Panc1 (cell line): Measurements from ENCODE around the gene FOXB2. TPM values are rescaled to one million over a fixed set of nuclear protein-coding genes. Genes with fewer than 3 reads are reported as not detected.

Source experiments
- ATAC-seq: fragments of 200-7000 bp; cut with Tn5 transposase; 2 replicates; pipeline ENCODE4 v1.9.1; 2020; ENCODE audit warnings: mild to moderate bottlenecking, moderate library complexity
- BruUV-seq: library from RNA; stranded (reverse); fragments of 400-500 nt; replicated peaks from 2 replicates; lab custom pipeline; 2021; lab: Mats Ljungman, UMichigan
- CTCF ChIA-PET: fragments of 300-600 bp; sonication (Branson Sonifier 250); formaldehyde crosslinking; loops from one replicate; lab custom pipeline; 2022; ENCODE audit warnings: antibody characterized with exemption; lab: Charles Lee
- POLR2A ChIA-PET: fragments of 300-600 bp; sonication (Branson Sonifier 250); formaldehyde crosslinking; loops from one replicate; lab custom pipeline; 2022; ENCODE audit warnings: antibody characterized with exemption; lab: Charles Lee
- DNase-seq: peaks from one replicate; pipeline ENCODE4 v3.0.0-alpha.2; 2010; ENCODE audit warnings: low read depth, low spot score
- H3K27ac ChIP-seq: 2 replicates; pipeline ENCODE4 v1.5.1; 2011; ENCODE audit warnings: mild to moderate bottlenecking, low read length, inconsistent platforms
- H3K27me3 ChIP-seq: fragments of 200-500 bp; sonication (Bioruptor generic); 2 replicates; pipeline ENCODE4 v1.6.0; 2014; ENCODE audit warnings: low read length, inconsistent platforms; ENCODE audit not compliant: control insufficient read depth, insufficient read depth
- H3K36me3 ChIP-seq: fragments of 200-500 bp; sonication (Bioruptor generic); 2 replicates; pipeline ENCODE4 v1.5.1; 2014; ENCODE audit warnings: inconsistent platforms, mild to moderate bottlenecking, low read length, moderate library complexity; ENCODE audit not compliant: control insufficient read depth, insufficient read depth
- H3K4me1 ChIP-seq: 2 replicates; pipeline ENCODE4 v1.5.1; 2011; ENCODE audit warnings: inconsistent platforms, mild to moderate bottlenecking, low read length, moderate library complexity; ENCODE audit not compliant: control insufficient read depth, insufficient read depth
- H3K4me3 ChIP-seq, 2 experiments: 2 replicates each; pipeline ENCODE4 v1.5.1; 2011 to 2012; ENCODE audit warnings: low read depth in 2 of 2, low read length in 2 of 2, mild to moderate bottlenecking in 2 of 2, inconsistent platforms in 1 of 2, moderate library complexity in 1 of 2
- H3K9me3 ChIP-seq: fragments of 200-500 bp; sonication (Bioruptor generic); 2 replicates; pipeline ENCODE4 v1.5.1; 2014; ENCODE audit warnings: low read depth, mild to moderate bottlenecking, inconsistent platforms, low read length, moderate library complexity; ENCODE audit not compliant: control insufficient read depth, insufficient read depth
- CTCF ChIP-seq: fragments of 450-650 bp; IDR thresholded peaks from 2 replicates; pipeline ENCODE4 v1.5.1; 2017; ENCODE audit warnings: mild to moderate bottlenecking
- POLR2AphosphoS5 ChIP-seq: IDR thresholded peaks from 2 replicates; pipeline ENCODE4 v1.6.1; 2012; ENCODE audit warnings: mild to moderate bottlenecking, low read depth, low read length, moderate library complexity
- SIN3A ChIP-seq: IDR thresholded peaks from 2 replicates; pipeline ENCODE4 v1.6.1; 2012; ENCODE audit warnings: low read depth, mild to moderate bottlenecking, low read length, moderate library complexity, borderline replicate concordance; ENCODE audit not compliant: insufficient read depth
- TCF7L2 ChIP-seq: IDR thresholded peaks from 2 replicates; pipeline ENCODE4 v1.6.1; 2011; ENCODE audit warnings: mild to moderate bottlenecking, low read depth, low read length, inconsistent platforms
- in situ Hi-C: cut with HindIII; loops from 2 replicates; pipeline ENCODE4 v1.10.0; 2016; ENCODE audit warnings: low sequenced_read_pairs, low pct_unique_long_range_greater_than_20kb
- intact Hi-C: fragments of 100-400 bp; cut with micrococcal nuclease; formaldehyde crosslinking; loops from one replicate; pipeline ENCODE4 v1.10.0; 2022; ENCODE audit not compliant: unreplicated experiment
- total RNA-seq: library from RNA; stranded (reverse); gene quantifications from one replicate; pipeline ENCODE4 v1.2.1, GENCODE V29; 2021; ENCODE audit not compliant: unreplicated experiment
- TF ChIP-seq, protein P1 (sequence below), 2 experiments: IDR thresholded peaks; 2 replicates each; pipeline ENCODE4 v1.6.1; 2011 to 2012; ENCODE audit warnings: low read depth in 2 of 2, control low read depth in 1 of 2, low read length in 1 of 2, mild to moderate bottlenecking in 1 of 2, moderate library complexity in 1 of 2; ENCODE audit not compliant: insufficient read depth in 1 of 2

Gene FOXB2
- total RNA-seq, 1 experiment from 2014 or later = not detected

GRCh38 chr9:77016121-77016525, 3.3 kb upstream of the FOXB2 start:
- Histone ChIP-seq H3K4me1 (no peaks in the 10 kb centered on the region; the same call in 1 of the 2 replicates), H3K4me3 (no peak overlapping the region), H3K36me3 (no peaks in the 10 kb centered on the region), H3K27ac (no peak overlapping the region), H3K9me3 (no peaks in the 10 kb centered on the region), H3K27me3 (peaks cover 2% of the 10 kb centered on the region; the same call in 1 of the 2 replicates)
- TF ChIP-seq TCF7L2 (no peak), CTCF (no peak), POLR2AphosphoS5 (no peak), SIN3A (no peak)
- TF ChIP-seq, protein P1, sequence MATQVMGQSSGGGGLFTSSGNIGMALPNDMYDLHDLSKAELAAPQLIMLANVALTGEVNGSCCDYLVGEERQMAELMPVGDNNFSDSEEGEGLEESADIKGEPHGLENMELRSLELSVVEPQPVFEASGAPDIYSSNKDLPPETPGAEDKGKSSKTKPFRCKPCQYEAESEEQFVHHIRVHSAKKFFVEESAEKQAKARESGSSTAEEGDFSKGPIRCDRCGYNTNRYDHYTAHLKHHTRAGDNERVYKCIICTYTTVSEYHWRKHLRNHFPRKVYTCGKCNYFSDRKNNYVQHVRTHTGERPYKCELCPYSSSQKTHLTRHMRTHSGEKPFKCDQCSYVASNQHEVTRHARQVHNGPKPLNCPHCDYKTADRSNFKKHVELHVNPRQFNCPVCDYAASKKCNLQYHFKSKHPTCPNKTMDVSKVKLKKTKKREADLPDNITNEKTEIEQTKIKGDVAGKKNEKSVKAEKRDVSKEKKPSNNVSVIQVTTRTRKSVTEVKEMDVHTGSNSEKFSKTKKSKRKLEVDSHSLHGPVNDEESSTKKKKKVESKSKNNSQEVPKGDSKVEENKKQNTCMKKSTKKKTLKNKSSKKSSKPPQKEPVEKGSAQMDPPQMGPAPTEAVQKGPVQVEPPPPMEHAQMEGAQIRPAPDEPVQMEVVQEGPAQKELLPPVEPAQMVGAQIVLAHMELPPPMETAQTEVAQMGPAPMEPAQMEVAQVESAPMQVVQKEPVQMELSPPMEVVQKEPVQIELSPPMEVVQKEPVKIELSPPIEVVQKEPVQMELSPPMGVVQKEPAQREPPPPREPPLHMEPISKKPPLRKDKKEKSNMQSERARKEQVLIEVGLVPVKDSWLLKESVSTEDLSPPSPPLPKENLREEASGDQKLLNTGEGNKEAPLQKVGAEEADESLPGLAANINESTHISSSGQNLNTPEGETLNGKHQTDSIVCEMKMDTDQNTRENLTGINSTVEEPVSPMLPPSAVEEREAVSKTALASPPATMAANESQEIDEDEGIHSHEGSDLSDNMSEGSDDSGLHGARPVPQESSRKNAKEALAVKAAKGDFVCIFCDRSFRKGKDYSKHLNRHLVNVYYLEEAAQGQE (IDR thresholded peaks at IDR 0.05; ENCODE audit: insufficient read depth in 1 of 2, low read depth in 2 of 2, low read length in 1 of 2) = no peak
- in situ Hi-C loops (no loop called here), intact Hi-C loops (no loop called here)
- ATAC-seq (no peak), DNase-seq (no peak)
- POLR2A ChIA-PET = no interaction called here
- CTCF ChIA-PET = interaction anchor here (0.7 kb wide), 1 partner anchor 134 kb away, joined by 4 read pairs; no protein-coding TSS in a partner anchor
- no TSS peak for BruUV-seq

GRCh38 chr9:77016526-77017504, 2.6 kb upstream of the FOXB2 start:
- no TSS peak for BruUV-seq
- POLR2A ChIA-PET = interaction anchor here (0.5 kb wide), 1 partner anchor 341 kb away, joined by 4 read pairs; no protein-coding TSS in a partner anchor
- CTCF ChIA-PET = no interaction called here
- H3K27me3 ChIP-seq = peaks cover 2% of the 10 kb centered on the region; the same call in 1 of the 2 replicates
- intact Hi-C loops = no loop called here
- H3K4me3 ChIP-seq = no peak overlapping the region
- in situ Hi-C loops = no loop called here
- DNase-seq = no peak
- H3K9me3 ChIP-seq = no peaks in the 10 kb centered on the region
- TF ChIP-seq SIN3A (no peak), CTCF (no peak), TCF7L2 (no peak), POLR2AphosphoS5 (no peak)
- TF ChIP-seq, protein P1 (IDR thresholded peaks at IDR 0.05; ENCODE audit: insufficient read depth in 1 of 2, low read depth in 2 of 2, low read length in 1 of 2) = no peak
- no peaks in the 10 kb centered on the region for H3K36me3 ChIP-seq
- no peak overlapping the region for H3K27ac ChIP-seq
- no peaks in the 10 kb centered on the region; the same call in 1 of the 2 replicates for H3K4me1 ChIP-seq
- no peak for ATAC-seq
